ENCODE measurements around the gene NPEPPS.
"Not testable (repeated sequence)": the region's sequence is repeated elsewhere in the genome, so short reads cannot be mapped to it uniquely, and the experiment has no call there.

NPEPPS gene

GRCh38 chr17:47562406-47562705 is 31.4 kb downstream of the NPEPPS start:
- not testable (repeated sequence) for DNase-seq

GRCh38 chr17:47567261-47567660 is 36.4 kb downstream of the NPEPPS start:
- not testable (repeated sequence) for DNase-seq

- not testable (repeated sequence) for DNase-seq
Measured at GRCh38 chr17:47572561-47572960, 41.7 kb downstream of the NPEPPS start.

GRCh38 chr17:47582416-47582815 is 51.5 kb downstream of the NPEPPS start:
- not testable (repeated sequence) for DNase-seq

- DNase-seq = not testable (repeated sequence)
Measured at GRCh38 chr17:47586378-47587055, 55.6 kb downstream of the NPEPPS start.

GRCh38 chr17:47593522-47593921 is 62.6 kb downstream of the NPEPPS start:
- DNase-seq = not testable (repeated sequence)

- DNase-seq = no peak
Measured at GRCh38 chr17:47603830-47604597, 73.1 kb downstream of the NPEPPS start.

GRCh38 chr17:47604598-47604927 is 73.7 kb downstream of the NPEPPS start:
- DNase-seq = no peak

- DNase-seq = no peak
Measured at GRCh38 chr17:47605011-47605410, 74.1 kb downstream of the NPEPPS start.

GRCh38 chr17:47607481-47607880 is 76.6 kb downstream of the NPEPPS start:
- DNase-seq = no peak

GRCh38 chr17:47611372-47612350 is 80.8 kb downstream of the NPEPPS start:
- DNase-seq = no peak

GRCh38 chr17:47615766-47616424 is 85.0 kb downstream of the NPEPPS start:
- peak in 1 of 2 donors; percentile 38 for DNase-seq

GRCh38 chr17:47618410-47618809 is 87.5 kb downstream of the NPEPPS start:
- DNase-seq = no peak

- DNase-seq = no peak
Measured at GRCh38 chr17:47620503-47621245, 89.8 kb downstream of the NPEPPS start.

GRCh38 chr17:47621293-47622179 is 90.6 kb downstream of the NPEPPS start:
- DNase-seq = no peak

GRCh38 chr17:47622180-47622549 is 91.3 kb downstream of the NPEPPS start:
- no peak for DNase-seq

GRCh38 chr17:47624727-47625068 is 93.8 kb downstream of the NPEPPS start:
- no peak for DNase-seq

- no peak for DNase-seq
Measured at GRCh38 chr17:47628014-47628566, 97.2 kb downstream of the NPEPPS start.

GRCh38 chr17:47629826-47630225 is 98.9 kb downstream of the NPEPPS start:
- DNase-seq = no peak

GRCh38 chr17:47630614-47631013 is 99.7 kb downstream of the NPEPPS start:
- no peak for DNase-seq

- DNase-seq = no peak
Measured at GRCh38 chr17:47632991-47633390, 102.1 kb downstream of the NPEPPS start.

All from hippocampal formation (tissue), 2 donors.